Measurements from ENCODE around the gene SEMA4D. TPM values are rescaled to one million over a fixed set of nuclear protein-coding genes. Genes with fewer than 3 reads are reported as not detected.

SEMA4D gene
- total RNA-seq, 4 donors from 2014 or later, result 13.4 to 27.3 (median 24.8) TPM

DNA sequence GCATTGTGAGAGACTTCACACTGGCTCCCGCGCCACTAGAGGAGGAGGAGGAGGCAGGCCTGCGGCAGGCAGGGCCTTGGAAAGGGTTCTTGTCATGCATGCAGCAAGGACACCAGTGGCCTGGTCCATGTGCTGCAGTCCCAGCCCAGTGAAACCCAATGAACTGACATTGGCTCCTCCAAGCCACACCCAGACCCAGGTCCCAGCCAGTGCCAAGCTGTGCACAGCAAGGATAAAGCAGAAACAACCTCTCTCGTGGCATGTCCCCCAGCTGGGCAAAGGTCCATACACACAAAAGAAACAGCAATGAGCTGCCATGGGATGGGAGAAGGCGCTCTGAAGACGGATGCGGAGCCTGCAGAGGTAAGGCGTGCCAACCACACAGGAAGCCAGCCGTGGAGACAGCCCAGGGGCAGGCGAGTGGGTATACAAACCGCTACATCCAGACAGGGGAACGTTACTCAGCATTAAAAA, 89.2 kb downstream of the SEMA4D start:
- H3K27me3 ChIP-seq, result no peaks in the 10 kb centered on the region
- no peak for DNase-seq (ENCODE audit: low spot score in 2 of 2)

DNA sequence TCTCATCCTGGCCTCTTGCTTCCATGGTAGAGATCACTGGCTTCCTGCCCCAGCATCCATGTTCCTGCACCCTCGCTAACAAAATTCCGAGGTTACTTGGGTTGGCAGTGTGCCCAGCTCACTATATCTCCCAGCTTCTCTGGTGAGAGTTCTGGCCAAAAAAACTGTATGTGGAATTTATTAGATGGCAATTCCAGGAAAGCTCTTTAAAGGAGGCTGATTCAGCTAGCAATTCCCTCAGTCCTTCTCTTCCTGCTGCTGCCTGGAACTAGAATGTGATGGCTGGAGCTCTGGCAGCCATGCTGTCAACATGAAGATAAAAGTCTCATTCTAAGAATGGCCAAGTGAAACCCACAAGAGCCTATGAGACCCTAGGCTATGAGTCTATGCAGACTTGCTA, 90.8 kb downstream of the SEMA4D start:
- WGBS, 2 donors, result 36 to 48% methylated on average over 2 of the region's 2 CpGs
- Histone ChIP-seq H3K4me1 (peaks cover 0 to 23% (median 3%) of the 10 kb centered on the region in 4 donors), H3K4me3 (no peak overlapping the region), H3K27me3 (no peaks in the 10 kb centered on the region), H3K27ac (no peak overlapping the region), H3K36me3 (peaks cover 0 to 36% (median 6%) of the 10 kb centered on the region in 3 donors), H3K9me3 (peaks cover 0 to 14% (median 0%) of the 10 kb centered on the region in 4 donors)
- no peak for DNase-seq (ENCODE audit: low spot score in 2 of 2)
- TF ChIP-seq, protein P1, sequence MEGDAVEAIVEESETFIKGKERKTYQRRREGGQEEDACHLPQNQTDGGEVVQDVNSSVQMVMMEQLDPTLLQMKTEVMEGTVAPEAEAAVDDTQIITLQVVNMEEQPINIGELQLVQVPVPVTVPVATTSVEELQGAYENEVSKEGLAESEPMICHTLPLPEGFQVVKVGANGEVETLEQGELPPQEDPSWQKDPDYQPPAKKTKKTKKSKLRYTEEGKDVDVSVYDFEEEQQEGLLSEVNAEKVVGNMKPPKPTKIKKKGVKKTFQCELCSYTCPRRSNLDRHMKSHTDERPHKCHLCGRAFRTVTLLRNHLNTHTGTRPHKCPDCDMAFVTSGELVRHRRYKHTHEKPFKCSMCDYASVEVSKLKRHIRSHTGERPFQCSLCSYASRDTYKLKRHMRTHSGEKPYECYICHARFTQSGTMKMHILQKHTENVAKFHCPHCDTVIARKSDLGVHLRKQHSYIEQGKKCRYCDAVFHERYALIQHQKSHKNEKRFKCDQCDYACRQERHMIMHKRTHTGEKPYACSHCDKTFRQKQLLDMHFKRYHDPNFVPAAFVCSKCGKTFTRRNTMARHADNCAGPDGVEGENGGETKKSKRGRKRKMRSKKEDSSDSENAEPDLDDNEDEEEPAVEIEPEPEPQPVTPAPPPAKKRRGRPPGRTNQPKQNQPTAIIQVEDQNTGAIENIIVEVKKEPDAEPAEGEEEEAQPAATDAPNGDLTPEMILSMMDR (IDR thresholded peaks at IDR 0.05), result no peak
- TF ChIP-seq EP300 (IDR thresholded peaks at IDR 0.05) (no peak), POLR2A (IDR thresholded peaks at IDR 0.05) (no peak)

More for the DNA sequence above, 89.2 kb downstream of the SEMA4D start:
- TF ChIP-seq, protein P1 (IDR thresholded peaks at IDR 0.05), result no peak
- TF ChIP-seq EP300 (IDR thresholded peaks at IDR 0.05) (no peak), POLR2A (IDR thresholded peaks at IDR 0.05) (no peak)
- Histone ChIP-seq H3K27ac (no peak overlapping the region), H3K4me1 (peaks cover 0 to 23% (median 3%) of the 10 kb centered on the region in 4 donors), H3K36me3 (peaks cover 0 to 27% (median 0%) of the 10 kb centered on the region in 3 donors), H3K9me3 (peaks cover 0 to 14% (median 0%) of the 10 kb centered on the region in 4 donors), H3K4me3 (no peak overlapping the region)
- WGBS, 2 donors, result 75 to 84% methylated on average over 12 of the region's 12 CpGs

DNA sequence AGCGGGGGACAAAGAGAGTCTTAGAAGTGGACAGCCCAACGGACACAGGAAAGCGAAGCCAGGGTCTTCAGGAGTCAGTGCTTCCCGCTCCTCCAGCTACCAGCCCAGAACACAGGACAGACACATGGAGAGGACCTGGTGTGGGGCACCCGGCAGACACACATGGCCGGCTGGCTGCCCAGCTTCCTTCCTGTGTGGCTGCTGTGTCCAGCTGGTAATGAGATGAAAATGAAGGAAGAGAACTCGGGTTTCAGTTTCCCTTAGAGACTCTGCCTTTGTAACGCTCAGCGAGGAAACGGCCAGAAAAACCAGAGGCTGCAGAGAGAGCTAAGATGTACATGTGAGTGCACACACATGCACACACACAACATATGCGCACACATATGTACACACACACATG, 92.1 kb downstream of the SEMA4D start:
- WGBS, 2 donors, result 61 to 62% methylated on average over 11 of the region's 11 CpGs
- peak overlapping the region in 1 of 4 donors; percentile 30 for H3K27ac ChIP-seq
- H3K36me3 ChIP-seq, result peaks cover 0 to 34% (median 6%) of the 10 kb centered on the region in 3 donors
- no peak overlapping the region for H3K4me3 ChIP-seq
- peaks cover 0 to 8% (median 0%) of the 10 kb centered on the region in 4 donors for H3K9me3 ChIP-seq
- no peak for TF ChIP-seq EP300 (IDR thresholded peaks at IDR 0.05)
- TF ChIP-seq, protein P1 (IDR thresholded peaks at IDR 0.05), result no peak
- TF ChIP-seq POLR2A (IDR thresholded peaks at IDR 0.05), result no peak
- peaks cover 0 to 23% (median 3%) of the 10 kb centered on the region in 4 donors for H3K4me1 ChIP-seq
- H3K27me3 ChIP-seq, result no peaks in the 10 kb centered on the region
- no peak for DNase-seq (ENCODE audit: low spot score in 2 of 2)

DNA sequence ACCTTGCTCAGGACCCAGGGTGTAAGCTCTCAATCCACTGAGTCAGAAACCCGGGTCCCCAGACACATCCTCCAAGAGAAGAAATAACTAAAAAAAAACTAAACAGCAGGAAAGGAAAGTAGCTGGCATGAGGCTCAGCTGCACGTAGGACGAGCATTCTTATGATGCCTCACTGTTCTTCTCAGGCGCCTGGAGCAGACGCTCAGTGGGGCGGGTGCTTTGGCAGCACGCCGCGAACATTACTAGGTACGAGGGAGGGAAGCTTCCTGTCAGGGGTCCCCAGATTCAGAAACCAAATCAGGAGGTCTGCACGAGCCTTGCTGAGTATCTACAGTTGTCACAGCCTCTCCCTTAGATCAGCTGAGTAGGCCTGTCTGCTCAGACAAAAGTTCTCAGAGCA, 93.8 kb downstream of the SEMA4D start:
- WGBS, 2 donors, result 87 to 92% methylated on average over 11 of the region's 11 CpGs
- H3K27ac ChIP-seq, result no peak overlapping the region
- TF ChIP-seq EP300 (IDR thresholded peaks at IDR 0.05), result no peak
- TF ChIP-seq, protein P1 (IDR thresholded peaks at IDR 0.05), result no peak
- TF ChIP-seq POLR2A (IDR thresholded peaks at IDR 0.05), result no peak
- H3K4me3 ChIP-seq, result no peak overlapping the region
- peaks cover 0 to 13% (median 3%) of the 10 kb centered on the region in 4 donors for H3K4me1 ChIP-seq
- H3K9me3 ChIP-seq, result peaks cover 0 to 6% (median 0%) of the 10 kb centered on the region in 4 donors
- peaks cover 0 to 34% (median 6%) of the 10 kb centered on the region in 3 donors for H3K36me3 ChIP-seq
- DNase-seq (ENCODE audit: low spot score in 2 of 2), result no peak
- no peaks in the 10 kb centered on the region for H3K27me3 ChIP-seq

DNA sequence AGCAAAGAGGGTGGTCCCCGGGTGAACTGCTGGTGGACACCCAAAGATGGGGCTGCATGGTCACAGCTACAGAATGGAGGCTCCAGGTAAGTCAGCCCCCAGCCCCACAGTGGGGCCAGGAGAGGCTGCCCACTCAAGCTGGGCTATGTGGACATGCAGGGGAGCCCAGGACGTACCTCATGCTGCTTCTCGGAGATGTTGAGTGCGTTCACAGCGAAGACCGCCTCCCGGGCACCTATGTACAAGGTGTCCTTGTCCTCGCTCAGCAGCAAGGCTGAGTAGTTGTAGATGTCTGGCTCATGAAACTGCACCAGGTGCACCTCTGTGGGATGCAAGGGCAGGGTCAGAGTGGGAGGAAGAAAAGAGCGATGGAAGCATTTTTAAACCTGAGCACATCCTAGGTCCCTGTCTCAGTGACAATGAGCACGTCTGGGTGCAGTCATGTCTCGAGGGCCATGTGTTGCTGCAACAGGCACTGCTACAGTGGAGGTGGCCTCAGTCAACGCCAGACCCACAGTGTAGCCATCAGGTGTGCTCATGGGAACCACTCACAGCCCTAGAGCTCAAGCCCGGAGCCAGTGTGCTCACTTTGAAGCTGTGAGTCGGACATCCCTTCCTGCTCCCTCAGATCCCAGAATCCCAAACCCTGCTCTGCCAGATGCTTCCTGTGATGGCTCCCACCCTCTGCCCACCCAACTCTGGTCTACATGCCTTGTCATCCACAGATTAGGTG, 95.1 kb downstream of the SEMA4D start:
- Histone ChIP-seq H3K9me3 (peaks cover 0 to 6% (median 0%) of the 10 kb centered on the region in 4 donors), H3K4me3 (no peak overlapping the region), H3K4me1 (peaks cover 0 to 6% (median 3%) of the 10 kb centered on the region in 4 donors), H3K27me3 (no peaks in the 10 kb centered on the region), H3K36me3 (peaks cover 0 to 44% (median 6%) of the 10 kb centered on the region in 3 donors), H3K27ac (no peak overlapping the region)
- TF ChIP-seq EP300 (IDR thresholded peaks at IDR 0.05), result no peak
- no peak for TF ChIP-seq POLR2A (IDR thresholded peaks at IDR 0.05)
- TF ChIP-seq, protein P1 (IDR thresholded peaks at IDR 0.05), result no peak
- 91 to 92% methylated on average over 14 of the region's 14 CpGs for WGBS, 2 donors
- DNase-seq (ENCODE audit: low spot score in 2 of 2), result no peak
